K562 (cell line): ENCODE data around the gene C2orf42. TPM values are rescaled to one million over a fixed set of nuclear protein-coding genes. Genes with fewer than 3 reads are reported as not detected.

ENCODE experiments used
- RAD21 ChIP-seq, 2 experiments: fragments of 250-450 bp in 1 of 2; fragments of 450-650 bp in 1 of 2; sonication (Bioruptor Pico) in 1 of 2; formaldehyde crosslinking in 1 of 2; IDR thresholded peaks in 1 of 2; conservative IDR thresholded peaks in 1 of 2; 2 replicates each; pipeline versions ENCODE4 v1.4.0 to v1.8.0; 2020 to 2022; ENCODE audit warnings: mild to moderate bottlenecking in 2 of 2, moderate library complexity in 1 of 2
- TARDBP ChIP-seq: fragments of 450-650 bp; IDR thresholded peaks from 2 replicates; pipeline ENCODE4 v1.6.1; 2016
- VEZF1 ChIP-seq: fragments of 200-800 bp; sonication (Bioruptor generic); IDR thresholded peaks from 2 replicates; pipeline ENCODE4 v1.6.1; 2017; ENCODE audit warnings: missing genetic modification characterization, missing compliant biosample characterization
- ZNF280A ChIP-seq: fragments of 450-650 bp; IDR thresholded peaks from 2 replicates; pipeline ENCODE4 v1.6.1; 2018; ENCODE audit warnings: mild to moderate bottlenecking, low read depth; ENCODE audit not compliant: partially characterized antibody
- ZNF583 ChIP-seq: fragments of 250-450 bp; sonication (Bioruptor Pico); IDR thresholded peaks from 2 replicates; pipeline ENCODE4 v1.4.0; 2020
- polyA plus RNA-seq, 8 experiments: library from polyadenylated mRNA; depleted of rRNA in 4 of 8; stranded (reverse) in 5 of 8; unstranded in 3 of 8; fragments of >200 nt; fragmentation: Nextera tagmentation in 2 of 8; fragmentation: Illumina TruSeq in 1 of 8; extraction: Ambion mirVana in 2 of 8; extraction: Trizol in 1 of 8; gene quantifications; 2 replicates each; pipeline versions ENCODE4 v1.2.1 to v1.2.3, GENCODE V29; 2011 to 2014; ENCODE audit warnings: inconsistent platforms in 1 of 8, missing spikeins in 1 of 8
- total RNA-seq, 7 experiments: library from RNA; depleted of rRNA in 6 of 7; stranded (reverse); fragments of >200 nt in 6 of 7; fragmentation: Illumina TruSeq in 2 of 7; extraction: Trizol in 2 of 7; gene quantifications; 2 replicates each; pipeline versions ENCODE4 v1.2.1 to v1.2.3, GENCODE V29; 2011 to 2021; ENCODE audit warnings: low replicate concordance in 1 of 7
- TF ChIP-seq, protein P1 (sequence below), 2 experiments: fragments of 450-650 bp; formaldehyde crosslinking in 1 of 2; IDR thresholded peaks; 2 replicates each; pipeline versions ENCODE4 v1.4.0 to v1.6.1; 2014 to 2020; ENCODE audit warnings: mild to moderate bottlenecking in 2 of 2, borderline replicate concordance in 1 of 2, low read depth in 1 of 2
- TF ChIP-seq, protein P2 (sequence below): fragments of 450-650 bp; IDR thresholded peaks from 2 replicates; pipeline ENCODE4 v1.6.1; 2016; ENCODE audit warnings: antibody characterized with exemption
- TF ChIP-seq, protein P3 (sequence below), 2 experiments: IDR thresholded peaks; 2 replicates each; pipeline ENCODE4 v1.6.1; 2011; ENCODE audit warnings: borderline replicate concordance in 1 of 2, control low read depth in 1 of 2, low read depth in 1 of 2, low read length in 1 of 2, mild to moderate bottlenecking in 1 of 2, mixed read lengths in 1 of 2, moderate library complexity in 1 of 2; ENCODE audit not compliant: insufficient read depth in 1 of 2, insufficient read length in 1 of 2, poor library complexity in 1 of 2, severe bottlenecking in 1 of 2; ENCODE audit errors: extremely low read depth in 1 of 2
- TF ChIP-seq, protein P4 (sequence below): fragments of 450-650 bp; IDR thresholded peaks from 2 replicates; pipeline ENCODE4 v1.6.1; 2016; ENCODE audit warnings: borderline replicate concordance

C2orf42 gene
- total and polyA plus RNA-seq, 9 of the 15 experiments (the other 6 are each of a cell fraction or from before 2014, with no cell fraction given) = 4.6 to 10.9 (median 7.5) TPM

GRCh38 chr2:70140791-70141211 lies 50.0 kb downstream of the C2orf42 start (continued):
- TF ChIP-seq, protein P1, sequence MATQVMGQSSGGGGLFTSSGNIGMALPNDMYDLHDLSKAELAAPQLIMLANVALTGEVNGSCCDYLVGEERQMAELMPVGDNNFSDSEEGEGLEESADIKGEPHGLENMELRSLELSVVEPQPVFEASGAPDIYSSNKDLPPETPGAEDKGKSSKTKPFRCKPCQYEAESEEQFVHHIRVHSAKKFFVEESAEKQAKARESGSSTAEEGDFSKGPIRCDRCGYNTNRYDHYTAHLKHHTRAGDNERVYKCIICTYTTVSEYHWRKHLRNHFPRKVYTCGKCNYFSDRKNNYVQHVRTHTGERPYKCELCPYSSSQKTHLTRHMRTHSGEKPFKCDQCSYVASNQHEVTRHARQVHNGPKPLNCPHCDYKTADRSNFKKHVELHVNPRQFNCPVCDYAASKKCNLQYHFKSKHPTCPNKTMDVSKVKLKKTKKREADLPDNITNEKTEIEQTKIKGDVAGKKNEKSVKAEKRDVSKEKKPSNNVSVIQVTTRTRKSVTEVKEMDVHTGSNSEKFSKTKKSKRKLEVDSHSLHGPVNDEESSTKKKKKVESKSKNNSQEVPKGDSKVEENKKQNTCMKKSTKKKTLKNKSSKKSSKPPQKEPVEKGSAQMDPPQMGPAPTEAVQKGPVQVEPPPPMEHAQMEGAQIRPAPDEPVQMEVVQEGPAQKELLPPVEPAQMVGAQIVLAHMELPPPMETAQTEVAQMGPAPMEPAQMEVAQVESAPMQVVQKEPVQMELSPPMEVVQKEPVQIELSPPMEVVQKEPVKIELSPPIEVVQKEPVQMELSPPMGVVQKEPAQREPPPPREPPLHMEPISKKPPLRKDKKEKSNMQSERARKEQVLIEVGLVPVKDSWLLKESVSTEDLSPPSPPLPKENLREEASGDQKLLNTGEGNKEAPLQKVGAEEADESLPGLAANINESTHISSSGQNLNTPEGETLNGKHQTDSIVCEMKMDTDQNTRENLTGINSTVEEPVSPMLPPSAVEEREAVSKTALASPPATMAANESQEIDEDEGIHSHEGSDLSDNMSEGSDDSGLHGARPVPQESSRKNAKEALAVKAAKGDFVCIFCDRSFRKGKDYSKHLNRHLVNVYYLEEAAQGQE (IDR thresholded peaks at IDR 0.05; ENCODE audit: borderline replicate concordance) = 0 out of 2 replicates have a peak, but pooled peaks have one; percentile 37
- TF ChIP-seq, protein P1 (CRISPR knock-in tag; IDR thresholded peaks at IDR 0.05; ENCODE audit: low read depth) = no peak
- TF ChIP-seq VEZF1 (CRISPR knock-in tag) (0 out of 2 replicates have a peak, but pooled peaks have one; percentile 35), ZNF280A (no peak), RAD21 (CRISPR knock-in tag; conservative IDR thresholded peaks at IDR 0.05 in 1 of 2, IDR thresholded peaks at IDR 0.05 in 1 of 2) (0 out of 4 replicates have a peak, but pooled peaks of 1 of the 2 experiments have one; percentile 27), ZNF583 (CRISPR knock-in tag) (peak; percentile 58; the same call in 1 of the 2 replicates), TARDBP (no peak)
- TF ChIP-seq, protein P2, sequence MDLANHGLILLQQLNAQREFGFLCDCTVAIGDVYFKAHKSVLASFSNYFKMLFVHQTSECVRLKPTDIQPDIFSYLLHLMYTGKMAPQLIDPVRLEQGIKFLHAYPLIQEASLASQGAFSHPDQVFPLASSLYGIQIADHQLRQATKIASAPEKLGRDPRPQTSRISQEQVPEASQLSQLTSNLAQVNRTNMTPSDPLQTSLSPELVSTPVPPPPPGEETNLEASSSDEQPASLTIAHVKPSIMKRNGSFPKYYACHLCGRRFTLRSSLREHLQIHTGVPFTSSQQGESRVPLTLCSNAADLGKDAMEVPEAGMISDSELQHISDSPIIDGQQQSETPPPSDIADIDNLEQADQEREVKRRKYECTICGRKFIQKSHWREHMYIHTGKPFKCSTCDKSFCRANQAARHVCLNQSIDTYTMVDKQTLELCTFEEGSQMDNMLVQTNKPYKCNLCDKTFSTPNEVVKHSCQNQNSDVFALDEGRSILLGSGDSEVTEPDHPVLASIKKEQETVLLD = 0 out of 2 replicates have a peak, but pooled peaks have one; percentile 19
- TF ChIP-seq, protein P3, sequence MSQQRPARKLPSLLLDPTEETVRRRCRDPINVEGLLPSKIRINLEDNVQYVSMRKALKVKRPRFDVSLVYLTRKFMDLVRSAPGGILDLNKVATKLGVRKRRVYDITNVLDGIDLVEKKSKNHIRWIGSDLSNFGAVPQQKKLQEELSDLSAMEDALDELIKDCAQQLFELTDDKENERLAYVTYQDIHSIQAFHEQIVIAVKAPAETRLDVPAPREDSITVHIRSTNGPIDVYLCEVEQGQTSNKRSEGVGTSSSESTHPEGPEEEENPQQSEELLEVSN (IDR thresholded peaks at IDR 0.05; ENCODE audit: borderline replicate concordance in 1 of 2, extremely low read depth in 1 of 2, insufficient read depth in 1 of 2, insufficient read length in 1 of 2, low read depth in 1 of 2, low read length in 1 of 2, poor library complexity in 1 of 2, severe bottlenecking in 1 of 2) = peak in 1 of 2 experiments; percentile 64
- TF ChIP-seq, protein P4, sequence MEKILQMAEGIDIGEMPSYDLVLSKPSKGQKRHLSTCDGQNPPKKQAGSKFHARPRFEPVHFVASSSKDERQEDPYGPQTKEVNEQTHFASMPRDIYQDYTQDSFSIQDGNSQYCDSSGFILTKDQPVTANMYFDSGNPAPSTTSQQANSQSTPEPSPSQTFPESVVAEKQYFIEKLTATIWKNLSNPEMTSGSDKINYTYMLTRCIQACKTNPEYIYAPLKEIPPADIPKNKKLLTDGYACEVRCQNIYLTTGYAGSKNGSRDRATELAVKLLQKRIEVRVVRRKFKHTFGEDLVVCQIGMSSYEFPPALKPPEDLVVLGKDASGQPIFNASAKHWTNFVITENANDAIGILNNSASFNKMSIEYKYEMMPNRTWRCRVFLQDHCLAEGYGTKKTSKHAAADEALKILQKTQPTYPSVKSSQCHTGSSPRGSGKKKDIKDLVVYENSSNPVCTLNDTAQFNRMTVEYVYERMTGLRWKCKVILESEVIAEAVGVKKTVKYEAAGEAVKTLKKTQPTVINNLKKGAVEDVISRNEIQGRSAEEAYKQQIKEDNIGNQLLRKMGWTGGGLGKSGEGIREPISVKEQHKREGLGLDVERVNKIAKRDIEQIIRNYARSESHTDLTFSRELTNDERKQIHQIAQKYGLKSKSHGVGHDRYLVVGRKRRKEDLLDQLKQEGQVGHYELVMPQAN = 0 out of 2 replicates have a peak, but pooled peaks have one; percentile 14
